Measurements from ENCODE around the gene TPRN. TPM values are rescaled to one million over a fixed set of nuclear protein-coding genes. Genes with fewer than 3 reads are reported as not detected.

Gene TPRN
- total RNA-seq, 1 donor from 2014 or later: 20.7 TPM

- no peak for DNase-seq (ENCODE audit: low spot score, unreplicated experiment)
- no peaks in the 10 kb centered on the region for H3K4me1 Mint-ChIP-seq (ENCODE audit: low read depth)
- H3K4me3 Mint-ChIP-seq (ENCODE audit: low read depth): no peak overlapping the region
- peaks cover 9% of the 10 kb centered on the region for H3K36me3 Mint-ChIP-seq (ENCODE audit: insufficient read depth)
- TF ChIP-seq CTCF (IDR thresholded peaks at IDR 0.05; ENCODE audit: unreplicated experiment): no peak
- peaks cover 7% of the 10 kb centered on the region for H3K27me3 Mint-ChIP-seq
- H3K27ac Mint-ChIP-seq: no peak overlapping the region
- H3K9me3 Mint-ChIP-seq (ENCODE audit: low read depth): no peaks in the 10 kb centered on the region
Observed at GRCh38 chr9:137180491-137180890, 20.1 kb downstream of the TPRN start.

DNA sequence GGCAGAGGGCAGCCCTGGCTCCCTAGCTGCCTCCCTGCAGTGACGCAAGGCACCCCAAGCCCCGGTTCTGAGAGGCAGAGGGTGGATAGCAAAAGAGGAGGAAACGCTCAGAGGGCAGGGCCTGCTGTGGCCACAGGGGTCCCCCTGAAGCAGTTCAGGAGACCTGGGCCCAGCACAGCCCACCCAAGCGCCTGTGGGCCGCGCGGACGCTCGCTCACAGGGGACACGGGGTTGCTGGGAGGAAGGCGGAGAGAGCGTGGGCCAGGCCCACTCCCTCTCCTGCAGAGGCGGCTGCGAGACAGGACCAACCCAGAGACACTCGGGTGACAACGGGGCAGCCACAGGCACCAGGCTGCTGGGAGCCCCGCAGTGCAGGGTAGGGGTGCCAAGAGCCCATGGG, 20.8 kb downstream of the TPRN start:
- no peaks in the 10 kb centered on the region for H3K9me3 Mint-ChIP-seq (ENCODE audit: low read depth)

DNA sequence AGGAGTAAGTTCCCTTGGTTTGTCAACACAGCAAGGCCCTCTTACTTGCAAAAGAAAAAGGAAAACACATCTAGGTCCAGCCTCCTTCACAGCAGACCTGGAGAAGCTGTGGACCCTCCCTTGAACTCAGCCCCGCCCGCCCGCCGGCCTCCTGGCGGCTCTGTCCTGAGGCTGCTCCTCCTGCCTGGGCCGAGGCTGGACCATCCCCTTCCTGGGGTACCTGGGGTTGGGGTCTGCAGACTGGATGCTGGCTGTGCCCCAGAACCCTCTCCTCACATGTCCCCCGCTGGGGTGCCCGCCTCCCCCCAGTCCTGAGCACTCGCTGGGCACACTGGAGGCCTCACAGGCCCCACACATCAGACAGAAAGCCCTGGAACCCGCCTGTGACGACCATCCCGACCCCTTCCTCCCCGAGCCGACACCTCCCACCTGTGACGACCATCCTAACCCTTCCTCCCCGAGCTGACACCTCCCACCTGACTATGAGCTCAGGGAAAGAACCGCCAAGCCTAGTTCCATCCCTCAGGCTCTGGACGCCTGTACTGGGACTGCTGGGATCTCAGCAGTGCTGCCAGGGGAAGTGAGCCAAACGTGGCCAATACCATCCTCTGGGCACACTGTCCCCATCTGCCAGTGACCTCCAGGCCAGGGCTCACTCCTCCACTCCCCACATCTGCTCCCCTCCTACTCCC, 21.5 kb downstream of the TPRN start:
- Mint-ChIP-seq H3K4me3 (ENCODE audit: low read depth) (no peak overlapping the region), H3K27me3 (peaks cover 7% of the 10 kb centered on the region), H3K27ac (no peak overlapping the region), H3K9me3 (ENCODE audit: low read depth) (no peaks in the 10 kb centered on the region), H3K4me1 (ENCODE audit: low read depth) (no peaks in the 10 kb centered on the region), H3K36me3 (ENCODE audit: insufficient read depth) (peaks cover 9% of the 10 kb centered on the region)
- DNase-seq (ENCODE audit: low spot score, unreplicated experiment): no peak
- no peak for TF ChIP-seq CTCF (IDR thresholded peaks at IDR 0.05; ENCODE audit: unreplicated experiment)

More for the DNA sequence above, 20.8 kb downstream of the TPRN start:
- Mint-ChIP-seq H3K4me3 (ENCODE audit: low read depth) (no peak overlapping the region), H3K36me3 (ENCODE audit: insufficient read depth) (peaks cover 9% of the 10 kb centered on the region), H3K4me1 (ENCODE audit: low read depth) (no peaks in the 10 kb centered on the region), H3K27me3 (peaks cover 7% of the 10 kb centered on the region), H3K27ac (no peak overlapping the region)
- DNase-seq (ENCODE audit: low spot score, unreplicated experiment): no peak
- no peak for TF ChIP-seq CTCF (IDR thresholded peaks at IDR 0.05; ENCODE audit: unreplicated experiment)

DNA sequence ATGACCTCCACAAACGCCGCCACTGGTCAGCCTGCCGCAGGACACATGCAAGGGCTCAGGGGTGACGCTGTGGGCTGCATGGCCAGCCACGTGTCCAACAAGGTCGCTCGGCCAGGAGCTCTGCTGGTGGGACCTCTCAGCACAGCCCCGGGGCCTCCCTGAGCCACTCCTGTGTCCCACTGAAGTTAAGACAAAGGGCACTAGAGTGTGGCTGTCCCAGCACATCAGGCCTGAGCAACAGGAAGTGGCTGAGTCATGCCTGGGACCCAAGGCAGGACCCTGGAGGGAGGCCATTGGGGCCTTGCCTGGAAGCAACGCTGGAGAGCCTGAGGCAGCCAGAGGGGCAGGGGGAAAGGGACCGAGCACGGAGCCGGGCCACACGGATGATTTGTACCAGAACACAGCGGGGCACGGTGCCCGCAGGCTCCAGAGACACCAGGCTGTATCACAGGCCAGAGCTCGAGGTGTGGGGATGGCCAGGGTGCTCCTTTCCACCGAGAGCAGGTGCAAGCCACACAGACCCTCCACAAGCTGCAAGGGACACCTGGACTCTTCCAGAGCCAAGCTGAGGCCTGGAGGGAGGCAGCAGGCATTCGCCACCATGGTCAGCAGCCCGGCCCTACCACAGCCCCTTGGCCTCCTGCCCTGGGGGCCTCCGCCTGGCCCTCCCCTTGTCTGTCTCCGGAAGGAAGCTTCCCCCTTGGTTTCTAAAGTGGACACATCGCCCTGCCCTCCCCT, 22.2 kb downstream of the TPRN start:
- Mint-ChIP-seq H3K27me3 (peaks cover 9% of the 10 kb centered on the region), H3K27ac (no peak overlapping the region), H3K9me3 (ENCODE audit: low read depth) (no peaks in the 10 kb centered on the region), H3K4me3 (ENCODE audit: low read depth) (no peak overlapping the region), H3K36me3 (ENCODE audit: insufficient read depth) (peaks cover 7% of the 10 kb centered on the region), H3K4me1 (ENCODE audit: low read depth) (no peaks in the 10 kb centered on the region)
- DNase-seq (ENCODE audit: low spot score, unreplicated experiment): no peak
- TF ChIP-seq CTCF (IDR thresholded peaks at IDR 0.05; ENCODE audit: unreplicated experiment): no peak

- peak; percentile 62 for TF ChIP-seq CTCF (IDR thresholded peaks at IDR 0.05; ENCODE audit: unreplicated experiment)
- no peak overlapping the region for H3K4me3 Mint-ChIP-seq (ENCODE audit: low read depth)
- peaks cover 14% of the 10 kb centered on the region for H3K27me3 Mint-ChIP-seq
- H3K9me3 Mint-ChIP-seq (ENCODE audit: low read depth): no peaks in the 10 kb centered on the region
- no peaks in the 10 kb centered on the region for H3K4me1 Mint-ChIP-seq (ENCODE audit: low read depth)
- H3K27ac Mint-ChIP-seq: no peak overlapping the region
- peaks cover 4% of the 10 kb centered on the region for H3K36me3 Mint-ChIP-seq (ENCODE audit: insufficient read depth)
- no peak for DNase-seq (ENCODE audit: low spot score, unreplicated experiment)
Observed at GRCh38 chr9:137176302-137177182, 24.0 kb downstream of the TPRN start.

All from progenitor cell of endocrine pancreas (in vitro differentiated cells).